ENCODE measurements around the gene PLLP.

PLLP gene, protein sequence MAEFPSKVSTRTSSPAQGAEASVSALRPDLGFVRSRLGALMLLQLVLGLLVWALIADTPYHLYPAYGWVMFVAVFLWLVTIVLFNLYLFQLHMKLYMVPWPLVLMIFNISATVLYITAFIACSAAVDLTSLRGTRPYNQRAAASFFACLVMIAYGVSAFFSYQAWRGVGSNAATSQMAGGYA

DNA sequence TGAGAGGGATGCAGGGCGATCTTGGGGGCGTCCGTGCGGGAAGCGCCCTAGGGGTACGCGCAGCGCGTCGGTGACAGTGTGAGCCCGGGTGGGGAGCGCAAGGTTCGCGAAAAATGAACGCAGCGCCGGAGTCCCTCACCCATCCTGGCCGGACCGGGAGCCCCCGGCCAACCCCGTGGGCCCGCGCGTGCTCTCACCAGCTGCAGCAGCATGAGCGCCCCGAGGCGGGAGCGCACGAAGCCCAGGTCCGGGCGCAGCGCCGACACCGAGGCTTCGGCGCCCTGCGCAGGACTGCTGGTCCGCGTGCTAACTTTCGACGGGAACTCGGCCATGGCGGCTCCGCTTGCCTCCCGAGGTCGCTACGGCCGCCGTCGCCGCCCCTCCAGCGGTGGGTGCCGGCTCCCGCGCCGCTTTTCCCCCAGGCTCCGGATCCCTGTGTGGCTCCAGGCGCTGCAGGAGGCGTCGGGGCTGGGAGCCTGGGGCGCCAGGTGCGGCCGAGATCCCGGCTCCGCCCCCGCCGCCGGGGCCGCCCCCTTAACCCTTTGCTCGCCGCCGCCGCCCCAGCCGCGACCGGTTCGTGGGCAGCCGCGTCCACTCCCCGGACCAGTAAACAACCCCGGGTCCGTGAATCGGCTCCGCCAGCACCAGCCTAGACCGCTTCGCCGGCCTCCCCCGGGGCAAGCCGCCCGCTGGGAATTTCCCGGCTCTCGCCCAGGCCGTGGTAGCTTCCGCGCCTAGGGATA lies at the start of gene PLLP:
TSS of gene PLLP (minus strand) at position 464 of the 743 bp plus-strand sequence. CDS start at position 332, 132 bp downstream.
- DNase-seq = no peak

DNA sequence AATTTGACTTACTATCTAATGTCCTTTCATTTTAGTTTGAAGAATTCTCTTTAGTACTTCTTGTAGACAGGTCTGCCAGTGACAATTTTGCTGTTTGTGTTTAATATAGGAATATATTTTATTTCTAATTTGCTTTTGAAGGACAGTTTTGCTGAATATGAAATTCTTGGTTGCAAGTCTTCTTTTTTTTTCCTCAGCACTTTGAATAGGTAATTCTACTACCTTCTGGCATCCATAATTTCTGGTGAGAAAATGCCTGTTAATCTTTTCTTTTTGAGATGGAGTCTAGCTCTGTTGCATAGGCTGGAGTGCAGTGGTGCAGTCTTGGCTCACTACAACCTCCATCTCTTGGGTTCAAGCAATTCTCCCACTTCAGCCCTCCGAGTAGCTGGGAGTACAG lies 48.9 kb upstream of the PLLP start:
- DNase-seq = no peak

DNA sequence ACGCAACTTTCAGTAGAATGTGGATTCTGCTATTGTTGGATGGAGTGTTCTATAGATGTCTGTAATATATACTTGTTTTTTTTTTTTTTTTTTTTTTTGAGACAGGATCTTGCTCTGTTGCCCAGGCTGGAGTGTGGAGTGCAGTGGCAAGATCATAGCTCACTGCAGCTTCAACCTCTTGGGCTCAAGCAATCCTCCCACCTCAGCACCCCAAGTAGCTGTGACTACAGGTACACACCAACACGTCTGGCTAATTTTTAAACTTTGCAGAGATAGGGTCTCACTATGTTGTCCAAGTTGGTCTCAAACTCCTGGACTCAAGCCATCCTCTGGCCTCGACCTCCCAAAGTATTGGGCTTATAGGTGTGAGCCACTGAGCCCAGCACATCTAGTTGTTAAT lies 46.9 kb upstream of the PLLP start:
- no peak for DNase-seq

DNA sequence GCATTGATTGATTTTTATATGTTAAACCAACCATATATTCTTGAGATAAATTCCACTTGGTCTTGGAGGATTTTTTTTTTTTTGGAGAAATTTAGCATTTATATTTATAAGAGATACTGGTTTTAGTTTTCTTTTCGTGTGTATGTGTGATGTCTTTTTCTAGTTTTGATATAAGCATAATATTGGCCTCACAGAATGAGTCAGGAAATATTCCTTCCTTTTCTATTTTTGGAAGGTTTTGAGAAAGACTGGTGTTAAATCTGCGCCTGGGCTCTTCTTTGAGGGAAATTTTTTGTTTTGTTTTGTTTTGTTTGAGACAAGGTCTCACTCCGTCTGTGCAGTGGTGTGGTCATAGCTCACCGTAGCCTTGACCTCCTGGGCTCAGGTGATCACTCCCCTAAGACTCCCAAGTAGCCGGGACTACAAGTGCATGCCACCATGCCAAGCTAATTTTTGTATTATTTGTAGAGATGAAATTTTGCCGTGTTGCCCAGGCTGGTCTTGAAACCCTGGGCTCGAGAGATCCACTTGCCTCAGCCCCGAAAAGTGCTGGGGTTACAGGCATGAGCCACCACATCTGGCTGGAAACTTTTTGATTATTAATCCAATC lies 45.4 kb upstream of the PLLP start:
- no peak for DNase-seq

DNA sequence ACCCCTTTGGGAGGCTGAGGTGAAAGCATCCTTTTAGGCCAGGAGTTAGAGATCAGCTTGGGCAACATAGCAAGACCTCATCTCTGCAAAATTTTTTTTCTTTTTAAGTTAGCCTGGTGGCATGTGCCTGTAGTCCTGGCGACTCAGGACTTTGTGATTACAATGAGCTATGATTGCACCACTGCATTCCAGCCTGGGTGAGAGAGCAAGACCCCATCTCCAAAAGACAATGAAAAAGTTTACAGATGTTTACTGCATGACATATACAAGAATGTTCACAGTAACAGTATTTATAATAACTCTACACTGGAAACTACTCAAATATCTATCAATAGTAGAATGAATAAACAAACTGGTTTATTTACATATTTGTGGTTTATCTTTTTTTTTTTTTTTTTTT lies 41.0 kb upstream of the PLLP start:
- DNase-seq = no peak

DNA sequence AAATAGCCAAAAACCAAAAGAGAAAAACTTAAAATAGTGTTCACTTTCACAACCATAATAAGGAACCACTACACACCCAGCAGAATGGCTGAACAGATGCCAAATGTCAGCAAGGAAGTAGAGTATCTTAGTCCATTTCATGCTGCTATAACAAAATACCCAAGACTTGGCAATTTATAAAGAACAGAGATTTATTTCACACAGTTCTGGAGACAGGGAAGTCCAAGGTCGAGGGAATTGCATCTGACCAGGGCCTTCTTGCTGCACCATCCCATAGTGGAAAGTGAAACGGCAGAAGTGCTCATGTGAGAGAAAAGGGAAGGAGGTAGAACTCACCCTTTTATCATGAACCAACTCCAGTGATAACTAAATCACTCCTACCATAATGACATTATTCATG lies 40.3 kb upstream of the PLLP start:
- no peak for DNase-seq

DNA sequence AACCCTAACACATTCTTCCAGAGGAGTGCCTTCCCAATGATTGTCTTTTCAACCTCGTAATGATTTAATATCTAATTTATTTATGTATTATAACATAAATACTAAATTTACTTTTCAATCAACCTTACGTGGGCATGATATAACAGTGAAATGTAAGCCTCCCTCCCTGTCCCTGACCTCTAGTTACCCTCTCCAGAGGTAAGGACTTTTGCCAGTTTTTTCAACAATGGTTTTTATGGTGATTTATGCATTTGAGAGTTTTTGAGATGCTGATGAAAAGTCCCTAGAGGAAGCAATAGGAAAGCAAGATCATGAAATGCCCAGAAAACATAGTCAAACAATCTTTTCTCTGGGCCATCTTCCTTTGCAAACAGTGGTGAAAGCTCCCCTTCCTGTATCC lies 35.2 kb upstream of the PLLP start:
- DNase-seq = no peak

DNA sequence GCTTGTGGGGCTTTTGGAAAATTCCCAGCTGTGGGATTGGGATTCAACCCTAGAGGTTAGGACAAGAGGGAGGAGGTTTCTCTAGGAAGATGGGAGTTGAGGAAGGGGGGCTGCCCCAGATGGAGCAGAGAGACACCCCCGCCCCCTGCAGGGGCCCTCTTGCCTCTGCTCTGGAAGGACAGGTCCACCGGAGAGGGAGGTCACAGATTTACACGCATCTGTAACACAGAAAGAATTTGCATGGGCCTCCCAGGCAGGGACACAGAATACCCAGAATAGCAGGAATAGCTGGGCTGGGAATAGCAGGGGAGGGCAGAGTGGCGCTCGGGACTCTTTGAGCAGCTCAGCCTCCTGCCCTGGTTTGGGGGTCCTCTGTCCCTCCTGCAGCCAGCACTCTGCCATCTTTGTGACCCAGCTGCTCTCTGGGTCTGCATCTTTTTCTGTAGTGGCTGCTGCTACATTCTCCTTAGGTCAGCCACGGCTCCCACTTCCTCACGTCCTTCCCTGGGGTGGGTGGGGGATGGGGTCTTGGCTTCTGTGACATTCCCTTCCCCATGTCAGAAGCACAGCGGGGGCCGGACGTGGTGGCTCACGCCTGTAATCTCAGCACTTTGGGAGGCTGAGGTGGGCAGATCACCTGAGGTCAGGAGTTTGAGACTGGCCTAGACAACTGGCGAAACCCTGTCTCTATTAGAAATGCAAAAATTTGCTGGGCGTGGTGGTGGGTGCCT lies 33.9 kb upstream of the PLLP start:
- DNase-seq = no peak

DNA sequence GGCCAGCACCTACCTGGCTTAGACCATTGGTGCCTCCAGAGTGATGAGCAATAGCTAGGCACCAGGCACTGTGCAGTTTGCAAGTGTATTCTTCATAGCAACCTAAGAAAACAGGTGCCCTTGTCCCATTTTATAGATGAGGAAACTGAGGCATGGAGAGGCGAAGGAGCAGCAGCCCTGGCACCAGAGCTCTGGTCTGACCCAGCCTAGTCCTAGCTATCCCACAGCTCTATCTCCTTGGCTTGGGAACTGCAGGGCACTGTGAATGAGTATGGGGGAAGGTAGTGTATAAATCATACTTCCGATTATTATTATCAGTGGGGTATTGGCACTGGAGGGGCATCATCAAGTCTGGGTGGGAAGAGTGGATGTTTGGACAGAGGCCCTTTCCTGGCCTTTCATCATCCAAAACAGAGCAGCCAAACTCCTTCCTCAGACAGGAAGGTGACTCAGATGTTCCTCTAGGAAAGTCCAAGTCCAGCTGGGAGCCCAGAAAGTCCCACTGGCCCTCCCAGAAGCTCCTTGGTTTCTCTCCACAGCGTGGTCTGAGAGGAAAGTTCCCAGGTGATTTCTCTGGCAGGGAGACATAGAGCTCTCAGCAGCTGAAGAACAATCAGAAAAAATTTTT lies 32.0 kb upstream of the PLLP start:
- DNase-seq = no peak

DNA sequence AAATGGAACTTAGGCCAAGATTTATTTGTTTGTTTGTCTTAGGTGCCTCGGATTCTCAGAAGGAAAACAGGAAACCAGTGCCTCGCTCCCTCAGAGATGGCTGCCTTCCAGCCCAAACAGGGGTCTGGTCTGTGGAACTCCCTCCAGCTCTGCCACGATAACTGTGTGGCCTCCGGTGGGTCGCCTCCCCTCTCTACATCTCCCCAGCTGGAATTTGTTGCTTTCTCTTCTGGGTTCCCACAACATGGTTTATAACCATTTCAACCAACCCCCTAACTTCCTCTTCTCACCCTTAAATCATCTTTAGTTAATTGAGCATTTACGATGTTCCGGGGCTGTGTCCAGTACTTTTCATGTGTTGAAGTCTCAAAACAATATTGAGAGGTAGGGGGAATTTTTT lies 30.9 kb upstream of the PLLP start:
- no peak for DNase-seq

DNA sequence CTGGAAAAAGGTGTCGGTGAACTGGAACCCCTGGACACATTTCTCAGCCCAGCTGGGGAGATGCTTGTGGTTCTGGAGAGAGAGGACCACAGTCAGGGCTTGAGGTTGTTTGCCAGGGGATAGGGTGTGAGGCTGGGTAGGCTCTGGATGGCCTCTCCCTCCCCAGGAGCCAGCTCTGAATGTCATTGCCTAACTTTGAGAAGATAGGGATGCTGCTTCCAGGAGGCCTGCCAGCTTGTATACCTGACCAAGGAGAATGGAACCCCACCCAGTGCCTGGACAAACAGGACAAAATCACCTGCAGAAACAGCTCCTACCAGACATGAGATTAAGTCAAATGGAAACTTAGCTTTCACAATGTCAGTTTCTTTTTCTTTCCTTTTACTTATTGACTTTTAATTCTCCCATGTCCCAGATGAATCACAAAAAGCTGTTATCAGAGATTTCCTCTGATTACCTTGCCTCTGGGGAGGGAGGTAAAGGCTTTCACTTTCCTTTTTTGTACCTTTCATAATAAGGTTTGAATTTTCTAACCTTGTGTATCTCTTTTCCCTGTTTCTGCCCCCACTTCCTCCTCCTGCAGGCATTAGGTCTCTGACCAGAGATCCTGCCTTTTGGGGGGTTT lies 29.8 kb upstream of the PLLP start:
- DNase-seq = no peak

DNA sequence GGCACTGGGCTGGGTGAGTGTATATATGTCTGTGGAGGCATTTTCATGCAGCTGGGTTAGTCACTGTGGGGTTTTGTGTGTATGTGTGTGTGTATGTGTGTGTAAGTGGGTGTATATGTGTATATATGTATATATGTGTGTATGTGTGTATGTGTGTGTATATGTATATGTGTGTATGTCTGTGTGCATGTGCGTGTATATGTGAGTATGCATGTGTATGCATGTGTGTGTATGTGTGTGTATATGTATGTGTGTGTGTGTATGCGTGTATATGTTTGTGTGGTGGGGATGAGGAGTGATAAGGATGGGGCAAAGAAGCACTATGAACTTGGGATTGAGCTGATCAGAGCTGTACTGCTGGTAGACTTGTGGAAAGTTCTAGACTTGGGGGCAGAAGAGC lies 29.0 kb upstream of the PLLP start:
- no peak for DNase-seq

DNA sequence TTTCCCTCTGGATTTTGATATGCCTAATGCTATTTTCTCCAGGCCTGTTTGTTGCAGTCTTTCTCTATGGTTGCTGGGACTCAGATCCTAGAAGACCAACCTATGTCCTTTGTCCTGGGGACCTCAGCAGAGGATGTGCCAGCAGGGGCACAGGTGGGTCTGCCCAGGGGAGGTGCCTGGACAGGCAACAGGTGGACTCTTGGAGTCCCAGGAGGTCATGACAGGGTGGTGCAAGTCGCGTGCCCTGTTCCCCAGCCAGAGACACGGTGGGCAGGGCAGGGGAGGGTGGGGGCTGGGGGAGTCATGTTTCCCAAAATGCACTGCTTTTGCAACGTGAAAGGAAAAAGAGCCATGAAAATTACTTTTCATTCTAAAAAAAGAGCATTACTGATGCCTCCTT lies 26.3 kb upstream of the PLLP start:
- DNase-seq = no peak

DNA sequence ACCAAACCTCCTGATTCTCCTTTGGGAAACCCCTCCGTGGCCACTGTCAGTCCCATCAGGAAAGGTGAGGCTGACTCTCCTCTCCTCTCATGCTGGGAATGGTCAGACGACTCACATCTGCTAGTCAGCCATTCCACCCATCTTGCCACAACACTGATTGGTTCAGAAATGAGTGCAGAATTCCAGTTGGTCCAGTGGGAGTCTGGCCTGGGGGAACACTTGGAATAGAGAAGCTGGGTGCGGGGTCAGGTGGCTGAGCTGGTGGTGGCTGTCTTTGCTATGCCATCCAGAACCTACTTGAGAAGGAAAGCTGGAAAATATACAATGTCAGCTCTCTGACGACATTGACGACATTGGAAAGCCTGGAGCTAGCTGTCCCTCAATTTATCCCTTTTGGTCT lies 23.6 kb upstream of the PLLP start:
- no peak for DNase-seq

DNA sequence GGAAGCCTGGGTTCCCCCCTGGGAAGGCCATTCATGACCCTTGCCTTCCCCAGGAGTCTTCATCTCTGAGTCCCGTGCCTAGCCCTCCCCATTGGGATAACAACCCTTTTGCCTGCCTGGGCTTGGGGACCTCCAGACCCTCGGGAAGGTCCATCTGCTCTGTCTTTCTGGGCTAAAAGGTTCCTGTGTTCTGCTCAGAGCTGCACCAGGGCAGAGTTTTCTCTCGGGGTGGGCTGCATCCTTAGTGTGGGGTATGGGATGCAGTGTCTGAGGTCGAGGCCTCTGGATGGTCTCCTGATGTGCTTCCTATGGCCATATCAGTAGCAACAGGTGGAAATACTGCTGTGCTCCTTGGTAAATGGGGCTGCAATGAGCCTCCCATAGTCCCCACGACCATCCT lies 22.9 kb upstream of the PLLP start:
- DNase-seq = no peak

DNA sequence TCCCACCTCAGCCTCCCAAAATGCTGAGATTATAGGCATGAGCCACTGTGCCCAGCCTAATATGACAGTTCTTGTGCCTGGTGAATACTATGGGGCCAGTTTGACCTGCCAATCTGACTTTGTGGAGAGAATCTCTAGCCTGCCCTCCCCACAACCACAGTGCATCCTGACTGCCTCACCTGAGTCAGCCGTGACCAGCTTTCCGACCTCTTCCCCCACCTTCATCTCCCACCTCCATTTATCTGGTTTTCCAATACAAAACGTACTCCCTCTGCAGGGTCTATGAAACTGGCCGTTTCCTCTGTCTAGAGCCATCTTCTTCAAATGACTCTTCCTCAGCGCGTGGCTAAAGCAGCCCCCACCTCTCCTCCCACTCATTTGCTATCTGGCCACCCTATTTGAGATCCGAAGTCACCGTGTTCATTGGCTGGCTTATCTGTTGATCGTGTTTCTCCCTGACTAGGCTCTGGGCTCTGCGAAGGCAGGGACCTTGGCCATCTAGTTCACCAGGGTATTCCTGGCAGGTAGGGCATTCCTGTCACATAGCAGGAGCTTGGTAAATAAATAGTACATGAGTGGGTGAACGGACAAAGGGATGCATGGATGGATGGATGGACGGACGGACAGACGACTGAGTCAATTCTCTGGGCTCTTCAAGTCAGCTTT lies 22.3 kb upstream of the PLLP start:
- no peak for DNase-seq

DNA sequence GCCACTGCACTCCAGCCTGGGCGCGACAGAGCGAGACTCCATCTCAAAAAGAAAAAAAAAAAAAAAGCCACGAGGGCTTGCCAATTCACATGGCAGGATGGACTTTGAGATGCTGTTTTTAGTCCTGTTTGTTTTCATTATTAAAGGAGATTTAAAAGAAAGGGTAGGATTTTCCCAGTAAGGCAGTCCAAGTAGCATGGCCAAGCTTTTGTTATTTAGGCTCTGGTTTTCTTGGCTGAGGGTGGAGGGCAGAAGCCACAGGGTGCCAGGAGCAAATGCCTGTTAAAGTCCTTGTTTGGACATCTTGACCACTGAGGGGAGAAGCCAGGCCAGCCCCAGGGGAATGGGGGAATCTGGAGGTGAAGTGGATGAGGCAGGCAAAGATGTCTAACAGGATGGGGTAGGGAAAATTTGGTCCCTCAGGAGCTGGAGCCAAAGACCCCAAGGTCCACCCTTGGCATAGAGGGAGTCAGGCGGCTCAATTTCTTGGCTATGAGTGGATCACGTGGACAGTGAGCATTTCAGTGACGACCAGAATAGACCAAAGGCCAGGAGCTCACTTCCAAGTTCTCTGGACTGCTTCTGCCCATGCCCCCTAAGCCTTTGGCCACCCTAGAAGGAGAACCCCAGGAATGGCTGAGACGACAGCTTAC lies 20.8 kb upstream of the PLLP start:
- no peak for DNase-seq

DNA sequence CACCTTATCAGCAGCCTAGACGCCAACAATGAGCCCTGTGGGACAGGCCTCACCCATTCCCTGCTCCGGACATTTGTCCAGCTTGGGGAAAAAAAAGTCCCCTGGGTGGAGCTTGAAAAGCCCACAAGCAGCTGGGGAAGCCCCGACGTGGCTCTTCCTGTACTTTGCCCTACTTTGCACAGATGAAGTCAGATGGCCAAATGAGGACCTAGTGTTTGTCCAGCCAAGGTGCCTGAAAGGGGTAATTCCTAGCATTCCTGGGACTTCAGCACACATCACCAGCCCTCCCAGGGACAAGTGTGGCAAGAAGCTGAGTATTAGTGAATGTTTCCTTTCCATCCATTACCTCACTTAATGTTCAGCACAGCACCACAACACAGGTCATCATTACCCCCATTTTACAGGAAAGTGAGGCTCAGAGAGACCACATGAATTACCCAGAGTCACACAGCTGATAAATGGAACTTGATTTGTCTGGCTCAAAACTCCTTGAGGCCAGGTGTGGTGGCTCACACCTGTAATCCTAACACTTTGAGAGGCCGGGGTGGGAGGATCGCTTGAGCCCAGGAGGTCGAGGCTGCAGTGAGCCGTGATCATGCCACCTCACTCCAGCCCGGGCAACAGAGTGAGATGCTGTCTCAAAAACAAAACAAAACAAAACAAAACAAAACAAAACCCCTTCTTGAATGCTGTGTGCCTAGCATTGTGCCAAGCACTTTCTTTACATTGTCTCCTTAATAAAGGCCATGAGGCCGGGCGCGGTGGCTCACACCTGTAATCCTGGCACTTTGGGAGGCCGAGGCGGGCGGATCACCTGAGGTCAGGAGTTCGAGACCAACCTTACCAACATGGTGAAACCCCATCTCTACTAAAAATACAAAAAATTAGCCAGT lies 19.9 kb upstream of the PLLP start:
- no peak for DNase-seq

DNA sequence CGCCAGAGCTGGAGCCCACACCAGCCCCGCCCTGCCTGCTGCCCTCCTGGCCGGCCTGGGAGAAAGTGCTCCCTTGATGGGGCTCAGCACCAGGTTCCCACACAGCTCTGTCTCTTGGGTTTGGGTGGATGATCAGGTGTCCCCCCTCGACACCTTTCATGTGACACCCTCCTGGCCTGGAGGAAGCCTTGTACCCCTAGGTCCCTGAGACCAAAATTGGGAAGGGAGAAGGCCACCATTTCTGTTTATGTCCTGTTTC lies 19.4 kb upstream of the PLLP start:
- no peak for DNase-seq

DNA sequence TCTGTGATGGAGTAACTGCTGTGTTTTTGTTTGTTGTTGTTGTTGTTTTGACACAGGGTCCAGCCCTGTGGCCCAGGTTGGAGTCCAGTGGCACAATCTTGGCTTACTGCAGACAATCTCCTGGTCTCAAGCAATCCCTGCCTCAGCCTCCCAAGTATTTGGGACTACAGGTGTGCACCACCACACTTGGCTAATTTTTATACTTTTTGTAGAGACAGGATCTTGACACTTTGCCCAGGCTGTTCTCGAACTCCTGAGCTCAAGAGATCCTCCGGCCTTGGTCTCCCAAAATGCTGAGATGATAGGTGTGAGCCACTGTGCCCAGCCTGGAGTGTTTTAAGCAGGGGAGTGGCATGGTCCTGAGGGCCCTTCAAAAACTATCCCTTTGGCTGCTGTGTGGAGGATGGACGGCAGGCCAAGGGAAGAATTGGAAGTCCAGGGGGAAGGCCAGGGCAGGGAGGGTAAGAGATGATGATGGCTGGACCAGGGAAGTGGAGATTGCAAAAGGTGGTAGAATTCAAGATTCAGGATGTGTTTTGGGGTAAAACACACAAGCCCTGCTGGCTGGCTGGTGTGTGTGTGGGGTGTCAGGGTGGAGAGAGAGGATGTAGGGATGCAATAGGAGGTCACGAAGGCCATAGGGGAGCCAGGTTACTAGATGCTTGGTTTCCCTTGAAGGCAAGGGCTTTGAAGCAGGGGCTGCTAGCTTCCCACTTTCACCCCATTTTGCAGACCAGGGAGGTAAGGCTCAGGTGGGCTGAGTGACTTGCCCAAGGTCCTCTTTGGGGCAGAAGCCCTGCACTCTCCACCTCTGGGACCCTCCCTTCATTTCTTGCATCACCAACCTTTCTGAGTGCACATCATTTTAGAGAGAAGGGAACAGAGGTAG lies 18.8 kb upstream of the PLLP start:
- DNase-seq = no peak
